ENCODE results near the gene ALDH6A1. TPM values are rescaled to one million over a fixed set of nuclear protein-coding genes. Genes with fewer than 3 reads are reported as not detected.

ALDH6A1 gene
- total RNA-seq, 1 donor from 2014 or later, result 16.3 TPM

Other genes starting within 250 kb of the ALDH6A1 start
- gene PTGR2, start 232.6 kb downstream of the ALDH6A1 start, total RNA-seq, result 0.76 and 1.7 TPM in 2 replicates
- gene ZNF410, start 197.6 kb downstream of the ALDH6A1 start, total RNA-seq, result 43.8 and 47.5 TPM in 2 replicates
- gene FAM161B, start 134.4 kb downstream of the ALDH6A1 start, total RNA-seq, result 1.2 and 2.4 TPM in 2 replicates
- 14.5 and 18.8 TPM in 2 replicates for gene COQ6, start 134.2 kb downstream of the ALDH6A1 start, total RNA-seq
- gene ENTPD5, start 65.2 kb downstream of the ALDH6A1 start, total RNA-seq, result 5.3 and 5.9 TPM in 2 replicates
- gene BBOF1, start 65.1 kb downstream of the ALDH6A1 start, total RNA-seq, result 0.76 and 0.77 TPM in 2 replicates
- 7.7 and 10.6 TPM in 2 replicates for gene LIN52, start 503 bp upstream of the ALDH6A1 start, total RNA-seq
- not detected in 2 replicates for gene VSX2, start 155.0 kb upstream of the ALDH6A1 start, total RNA-seq
- gene ABCD4, start 218.5 kb upstream of the ALDH6A1 start, total RNA-seq, result 34.1 and 53.6 TPM in 2 replicates

Data from dermis microvascular lymphatic vessel endothelial cell (primary cell).